RWPE1 (cell line): ENCODE results near the gene STEAP2.

Experiments
- CTCF ChIA-PET: fragments of 350-600 bp; sonication (Branson Sonifier 250); formaldehyde crosslinking; extraction: SDS; loops from one replicate; lab custom pipeline; 2021; lab: Yijun Ruan, JAX
- POLR2A ChIA-PET: fragments of 400-600 bp; formaldehyde crosslinking; extraction: SDS; loops from one replicate; lab custom pipeline; 2020; ENCODE audit warnings: antibody characterized with exemption; ENCODE audit not compliant: low non-redundant PET; lab: Yijun Ruan, JAX
- DNase-seq: peaks from one replicate; pipeline ENCODE4 v3.0.0; 2012; ENCODE audit warnings: low spot score
- H3K27ac ChIP-seq: fragments of 450-650 bp; 2 replicates; pipeline ENCODE4 v1.5.1; 2017
- CTCF ChIP-seq: fragments of 450-650 bp; conservative IDR thresholded peaks from 2 replicates; pipeline ENCODE4 v1.5.1; 2017; ENCODE audit warnings: low read depth, mild to moderate bottlenecking

The STEAP2 gene

GRCh38 chr7:90211391-90212148, at the start of gene STEAP2:
Gene STEAP2, plus strand, starts transcription at chr7:90211740. Its CDS starts 13,343 bp downstream, at chr7:90225083.
- DNase-seq, result peak; percentile 72
- POLR2A ChIA-PET, result interaction anchor here (0.5 to 0.6 kb wide), 2 partner anchors 11 to 14 kb away, joined by 3 to 8 read pairs; no protein-coding TSS in a partner anchor
- H3K27ac ChIP-seq, result no peak within 1 kb of the TSS
- peak; percentile 83 for TF ChIP-seq CTCF
- CTCF ChIA-PET, result interaction anchor here (0.5 to 1.3 kb wide), 10 partner anchors 16 to 597 kb away, joined by 3 to 5 read pairs (median 3); no protein-coding TSS in a partner anchor

- no peak for DNase-seq
- no peak overlapping the region for H3K27ac ChIP-seq
- no peak for TF ChIP-seq CTCF
- ChIA-PET POLR2A (no interaction called here), CTCF (no interaction called here)
These were observed 48.0 kb upstream of the STEAP2 start for GRCh38 chr7:90163534-90163933.

GRCh38 chr7:90165724-90166123, 45.8 kb upstream of the STEAP2 start:
- POLR2A ChIA-PET, result no interaction called here
- no peak for DNase-seq
- CTCF ChIA-PET, result interaction anchor here (0.5 to 1.0 kb wide), 2 partner anchors 13 to 1335 kb away, joined by 5 read pairs; no protein-coding TSS in a partner anchor
- H3K27ac ChIP-seq, result no peak overlapping the region
- TF ChIP-seq CTCF, result no peak

GRCh38 chr7:90166153-90166552, 45.4 kb upstream of the STEAP2 start:
- DNase-seq, result no peak
- no peak overlapping the region for H3K27ac ChIP-seq
- POLR2A ChIA-PET, result no interaction called here
- TF ChIP-seq CTCF, result no peak
- CTCF ChIA-PET, result interaction anchor here (0.5 to 1.0 kb wide), 2 partner anchors 12 to 1335 kb away, joined by 5 read pairs; no protein-coding TSS in a partner anchor

GRCh38 chr7:90167361-90167760, 44.2 kb upstream of the STEAP2 start:
- no peak for DNase-seq
- no peak for TF ChIP-seq CTCF
- ChIA-PET POLR2A (no interaction called here), CTCF (no interaction called here)
- no peak overlapping the region for H3K27ac ChIP-seq

- POLR2A ChIA-PET, result no interaction called here
- no peak for TF ChIP-seq CTCF
These were observed 41.6 kb upstream of the STEAP2 start for GRCh38 chr7:90169891-90170290.

More at GRCh38 chr7:90169891-90170290, 41.6 kb upstream of the STEAP2 start:
- CTCF ChIA-PET, result interaction anchor here (0.6 kb wide), 1 partner anchor 403 kb away, joined by 9 read pairs; no protein-coding TSS in a partner anchor
- no peak for DNase-seq
- H3K27ac ChIP-seq, result no peak overlapping the region
